GM06990 (cell line): Measurements from ENCODE around the gene GIPC3.
"Not testable (repeated sequence)": the region's sequence is repeated elsewhere in the genome, so short reads cannot be mapped to it uniquely, and the experiment has no call there.

ENCODE experiments used
- DNase-seq: peaks from one replicate; pipeline ENCODE4 v3.0.0-alpha.2; 2011; ENCODE audit not compliant: insufficient read length; ENCODE audit errors: extremely low read depth
- H3K27me3 ChIP-seq: replicated peaks from 2 replicates; pipeline ENCODE4 v1.6.0; 2011; ENCODE audit warnings: low read length; ENCODE audit not compliant: control insufficient read depth, insufficient read depth
- H3K36me3 ChIP-seq: 2 replicates; pipeline ENCODE4 v1.5.1; 2011; ENCODE audit warnings: low read length; ENCODE audit not compliant: control insufficient read depth, insufficient read depth
- H3K4me3 ChIP-seq: replicated peaks from 2 replicates; pipeline ENCODE4 v1.5.1; 2011; ENCODE audit warnings: low read depth, mild to moderate bottlenecking, control low read depth, low read length
- CTCF ChIP-seq: IDR thresholded peaks from 2 replicates; pipeline ENCODE4 v1.5.1; 2011; ENCODE audit warnings: low read length, control low read depth, mild to moderate bottlenecking, inconsistent platforms; ENCODE audit not compliant: insufficient read depth, poor library complexity, severe bottlenecking

GIPC3 gene

GRCh38 chr19:3565139-3565538 is 20.1 kb upstream of the GIPC3 start:
- Histone ChIP-seq H3K4me3 (no peak overlapping the region), H3K36me3 (no peaks in the 10 kb centered on the region), H3K27me3 (no peaks in the 10 kb centered on the region)
- TF ChIP-seq CTCF: no peak
- no peak for DNase-seq

- not testable (repeated sequence) for H3K27me3 ChIP-seq, H3K36me3 ChIP-seq, DNase-seq, H3K4me3 ChIP-seq
Observed at GRCh38 chr19:3570042-3570441, 15.2 kb upstream of the GIPC3 start.

- Histone ChIP-seq H3K27me3 (no peaks in the 10 kb centered on the region), H3K4me3 (no peak overlapping the region), H3K36me3 (no peaks in the 10 kb centered on the region)
- TF ChIP-seq CTCF: no peak
- no peak for DNase-seq
Observed at GRCh38 chr19:3570606-3571011, 14.7 kb upstream of the GIPC3 start.

GRCh38 chr19:3572132-3572854 is 13.0 kb upstream of the GIPC3 start:
- DNase-seq: peak; percentile 100
- Histone ChIP-seq H3K27me3 (no peaks in the 10 kb centered on the region), H3K36me3 (peaks cover 5% of the 10 kb centered on the region), H3K4me3 (peak overlapping the region; percentile 45)
- no peak for TF ChIP-seq CTCF

- H3K36me3 ChIP-seq: peaks cover 5% of the 10 kb centered on the region
- peak within 1 kb of the TSS; percentile 89 for H3K4me3 ChIP-seq
- H3K27me3 ChIP-seq: no peaks in the 10 kb centered on the region
- DNase-seq: no peak
- no peak for TF ChIP-seq CTCF
Observed at GRCh38 chr19:3572855-3573161, 12.5 kb upstream of the GIPC3 start, which contains the start of gene HMG20B. HMG20B (plus strand) TSS chr19:3572944; CDS start chr19:3573310, 366 bp downstream.

GRCh38 chr19:3573162-3573857 is 12.0 kb upstream of the GIPC3 start:
- no peak for DNase-seq
- no peak for TF ChIP-seq CTCF
- H3K36me3 ChIP-seq: peaks cover 5% of the 10 kb centered on the region
- H3K4me3 ChIP-seq: peak overlapping the region; percentile 89
- H3K27me3 ChIP-seq: no peaks in the 10 kb centered on the region
